ENCODE data around the gene ELN. TPM values are rescaled to one million over a fixed set of nuclear protein-coding genes. Genes with fewer than 3 reads are reported as not detected.

Gene ELN
- total RNA-seq, 1 experiment from 2014 or later, result 0.26 TPM

- no peaks in the 10 kb centered on the region for H3K4me1 ChIP-seq (ENCODE audit: control insufficient read depth, insufficient read depth, low read length)
- in situ Hi-C loops (cut with HindIII; ENCODE audit: low pct_unique_long_range_greater_than_20kb, low sequenced_read_pairs), result no loop called here
- DNase-seq (ENCODE audit: low read depth, low spot score) (no peak), ATAC-seq (no peak)
- H3K27ac ChIP-seq (ENCODE audit: low read length), result no peak overlapping the region
- intact Hi-C loops (cut with micrococcal nuclease; ENCODE audit: unreplicated experiment), result loop anchor here (10.0 kb wide), 1 partner anchor 48 kb away; no protein-coding TSS in a partner anchor
- no peaks in the 10 kb centered on the region for H3K9me3 ChIP-seq (ENCODE audit: control insufficient read depth, insufficient read depth, low read depth, low read length)
- H3K27me3 ChIP-seq (ENCODE audit: control insufficient read depth, insufficient read depth, low read length), result no peaks in the 10 kb centered on the region
- ChIA-PET POLR2A (interaction anchor here (0.6 kb wide), 1 partner anchor 34 kb away, joined by 10 read pairs; no protein-coding TSS in a partner anchor), CTCF (interaction anchor here (0.7 kb wide), 1 partner anchor 83 kb away, joined by 4 read pairs; no protein-coding TSS in a partner anchor)
- H3K36me3 ChIP-seq (ENCODE audit: control insufficient read depth, insufficient read depth, low read length), result no peaks in the 10 kb centered on the region
- no peak overlapping the region for H3K4me3 ChIP-seq (ENCODE audit: low read depth in 2 of 2, low read length in 2 of 2)
- BruUV-seq (replicated peaks), result no TSS peak
- no peak for TF ChIP-seq REST (IDR thresholded peaks at IDR 0.05; ENCODE audit: insufficient read depth in 1 of 2, low read depth in 2 of 2, low read length in 1 of 2)
Observed at GRCh38 chr7:74116356-74116755, 88.4 kb downstream of the ELN start.

Other genes with a start within 250 kb of the ELN start
- 295 TPM for gene CLDN4, start 197.2 kb upstream of the ELN start, total RNA-seq (2021; ENCODE audit: unreplicated experiment)
- 3.4 TPM for gene METTL27, start 185.7 kb upstream of the ELN start, total RNA-seq (2021; ENCODE audit: unreplicated experiment)
- gene TMEM270, start 167.0 kb upstream of the ELN start, total RNA-seq (2021; ENCODE audit: unreplicated experiment), result 0.72 TPM
- 59.6 TPM for gene LIMK1, start 55.6 kb downstream of the ELN start, total RNA-seq (2021; ENCODE audit: unreplicated experiment)
- gene EIF4H, start 146.2 kb downstream of the ELN start, total RNA-seq (2021; ENCODE audit: unreplicated experiment), result 318 TPM
- gene LAT2, start 181.8 kb downstream of the ELN start, total RNA-seq (2021; ENCODE audit: unreplicated experiment), result 2.7 TPM
- gene RFC2, start 226.2 kb downstream of the ELN start, total RNA-seq (2021; ENCODE audit: unreplicated experiment), result 56.2 TPM